GM18867 (cell line): ENCODE results near the gene OR4D6.
"Not testable (repeated sequence)": the region's sequence is repeated elsewhere in the genome, so short reads cannot be mapped to it uniquely, and the experiment has no call there.

ENCODE experiments used
- ATAC-seq: cut with Tn5 transposase; IDR thresholded peaks from one replicate; pipeline ENCODE4 v1.9.1; 2021; ENCODE audit warnings: mild to moderate bottlenecking, moderate library complexity; ENCODE audit not compliant: unreplicated experiment

Gene OR4D6

GRCh38 chr11:59456661-59457060 lies at the start of gene OR4D6:
TSS of gene OR4D6 (plus strand) at chr11:59456961. CDS start at chr11:59456961, 0 bp downstream.
- ATAC-seq = no peak

GRCh38 chr11:59413646-59414045 lies 43.1 kb upstream of the OR4D6 start:
- ATAC-seq = no peak

- ATAC-seq = no peak
Measured at GRCh38 chr11:59415111-59415510, 41.6 kb upstream of the OR4D6 start.

- ATAC-seq = no peak
Measured at GRCh38 chr11:59416613-59417012, 40.1 kb upstream of the OR4D6 start.

DNA sequence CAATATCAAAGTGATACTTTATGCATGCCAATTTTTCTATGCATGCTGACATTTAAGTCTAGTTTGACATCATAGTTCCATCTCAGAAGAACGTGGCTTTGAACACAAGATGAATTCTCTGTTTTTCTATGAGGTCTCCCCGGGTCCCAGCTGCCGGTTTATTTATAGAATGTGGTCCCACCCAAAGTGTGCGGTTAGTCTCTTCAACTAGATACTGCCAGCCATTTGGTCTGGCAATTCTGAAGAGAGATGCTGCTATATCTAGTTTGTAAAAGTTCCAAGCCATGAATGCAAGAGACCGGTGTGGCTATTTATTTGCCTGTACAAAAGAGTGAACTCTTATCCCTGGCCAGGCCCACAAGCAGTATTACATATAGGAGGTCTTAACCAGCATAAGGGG lies 39.7 kb upstream of the OR4D6 start:
- ATAC-seq = no peak

DNA sequence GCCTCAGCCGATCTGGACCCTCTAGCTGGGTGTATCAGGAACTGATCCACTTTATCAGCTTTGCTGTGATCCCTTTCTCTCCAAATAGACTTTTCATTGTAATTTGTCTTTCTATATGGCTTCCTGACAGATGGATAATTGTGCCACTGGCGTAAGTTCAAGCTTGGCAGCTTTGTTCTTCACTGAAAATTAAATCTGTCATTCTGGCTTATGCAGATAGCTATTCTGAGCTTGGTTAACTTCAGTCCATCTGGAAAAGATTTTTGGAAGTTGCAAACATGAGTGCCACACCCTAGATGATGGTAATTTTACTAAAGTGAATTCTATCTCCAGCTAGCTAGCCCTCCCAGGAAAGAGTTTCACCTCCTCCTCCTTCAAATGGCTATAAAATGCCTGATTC lies 38.6 kb upstream of the OR4D6 start:
- no peak for ATAC-seq

GRCh38 chr11:59423835-59424234 lies 32.9 kb upstream of the OR4D6 start:
- no peak for ATAC-seq

- ATAC-seq = no peak
Measured at GRCh38 chr11:59425131-59425530, 31.6 kb upstream of the OR4D6 start.

GRCh38 chr11:59426361-59427067 lies 30.2 kb upstream of the OR4D6 start, which contains the start of gene OR5A2:
TSS of gene OR5A2 (minus strand) at chr11:59426413. CDS start at chr11:59422953, 3,460 bp downstream.
- ATAC-seq = no peak

- no peak for ATAC-seq
Measured at GRCh38 chr11:59427068-59427382, 29.7 kb upstream of the OR4D6 start.

GRCh38 chr11:59429924-59430516 lies 26.7 kb upstream of the OR4D6 start:
- peak; percentile 82 for ATAC-seq

DNA sequence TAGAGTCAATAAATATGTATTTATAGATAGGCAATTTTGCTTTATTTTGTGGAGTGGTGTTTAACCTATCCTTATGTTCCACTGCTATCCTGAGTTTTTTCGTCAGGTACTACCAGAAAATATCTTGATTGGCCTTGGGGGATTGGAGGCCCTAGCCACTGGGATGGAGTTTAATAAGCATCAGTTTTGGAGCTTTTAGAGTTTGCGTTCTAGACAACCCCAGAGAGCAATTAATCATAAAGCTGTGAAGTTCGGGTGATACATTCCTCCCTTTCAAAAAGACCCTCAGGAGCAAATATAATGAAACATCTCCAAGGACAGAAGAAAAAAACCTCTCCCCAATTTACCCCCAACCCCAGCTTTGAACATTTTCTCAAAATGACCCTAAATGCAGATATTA lies 20.6 kb upstream of the OR4D6 start, which contains the start of gene OR5A1:
TSS of gene OR5A1 (plus strand) at position 301 of the 400 bp plus-strand sequence. CDS start 6,700 bp downstream, outside the sequence.
- ATAC-seq = no peak

DNA sequence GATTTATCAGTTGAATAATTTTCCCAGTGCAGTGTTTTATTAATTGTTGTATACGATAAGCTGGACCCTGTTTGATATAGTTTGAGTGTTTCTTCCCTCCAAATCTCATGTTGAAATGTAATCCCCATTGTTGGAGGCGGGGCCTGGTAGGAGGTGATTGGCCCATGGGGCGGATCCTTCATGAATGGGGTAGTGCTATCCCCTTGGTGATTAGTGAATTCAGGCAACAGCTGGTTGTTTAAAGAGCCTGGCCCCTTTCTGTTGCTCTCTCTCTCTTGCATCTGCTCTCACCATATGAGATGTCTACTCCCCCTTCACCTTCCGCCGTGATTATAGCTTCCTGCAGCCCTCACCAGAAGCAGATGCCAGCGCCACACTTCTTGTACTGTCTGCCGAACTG lies 19.0 kb upstream of the OR4D6 start:
- no peak for ATAC-seq

- ATAC-seq = not testable (repeated sequence)
Measured at GRCh38 chr11:59445624-59446023, 11.1 kb upstream of the OR4D6 start.

DNA sequence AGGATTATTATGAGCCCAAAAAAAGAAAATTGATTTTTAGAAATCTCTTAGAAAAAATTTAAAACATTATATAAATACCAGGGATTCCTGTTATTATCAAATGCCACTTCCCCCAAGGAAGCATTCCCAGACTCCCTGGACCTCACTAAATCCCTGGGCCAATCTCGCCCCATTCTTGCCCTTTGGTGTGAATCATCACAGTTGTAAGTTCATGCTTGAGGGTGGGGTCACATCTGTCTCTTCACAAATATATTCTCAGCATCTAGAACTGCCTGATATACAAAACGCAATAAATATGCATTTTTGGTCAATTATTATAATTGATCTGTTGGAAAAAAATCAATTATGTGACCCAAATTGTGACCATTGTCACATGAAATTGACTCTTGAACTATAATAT lies 8.3 kb upstream of the OR4D6 start:
- ATAC-seq = no peak

DNA sequence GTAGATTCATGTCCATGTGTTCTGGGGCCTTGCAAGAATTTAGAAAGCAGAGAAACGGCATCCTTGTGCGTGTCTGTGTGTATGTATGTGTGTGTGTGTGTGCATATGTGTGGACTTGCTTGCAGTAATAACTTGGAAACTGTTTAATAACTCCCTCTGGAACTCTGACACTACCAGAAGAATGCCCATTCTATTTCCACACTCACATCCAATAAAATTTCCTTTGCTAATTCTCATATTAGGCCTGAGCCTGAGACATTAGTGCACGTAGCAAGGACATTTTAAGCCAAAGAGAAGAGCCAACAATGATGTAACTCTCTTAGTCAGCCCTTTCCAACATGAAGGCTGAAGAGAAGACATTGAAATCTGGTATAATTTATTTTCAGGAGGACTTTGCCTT lies 3.2 kb downstream of the OR4D6 start:
- no peak for ATAC-seq

GRCh38 chr11:59463190-59463641 lies 6.5 kb downstream of the OR4D6 start:
- ATAC-seq = no peak

DNA sequence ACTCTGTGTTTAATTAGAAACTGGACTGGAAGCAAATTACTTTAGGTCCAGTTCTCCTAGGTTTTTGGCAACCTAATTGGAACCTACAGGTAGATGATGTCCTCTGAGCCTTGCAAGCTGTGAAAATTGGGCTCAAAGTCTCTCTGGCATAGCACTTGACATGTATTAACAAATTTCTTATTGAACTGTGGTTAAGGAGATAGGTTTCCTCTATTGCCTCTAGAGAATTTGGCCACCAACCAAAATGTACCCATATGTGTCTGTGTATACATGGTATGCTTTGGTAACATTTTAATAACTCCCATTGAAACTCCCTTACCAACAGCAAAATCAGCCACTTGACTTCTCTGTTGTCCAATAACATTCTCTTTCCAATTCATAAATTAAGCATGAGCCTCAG lies 16.3 kb downstream of the OR4D6 start, which contains the start of gene OR4D10:
TSS of gene OR4D10 (plus strand) at position 301 of the 400 bp plus-strand sequence. CDS start 4,115 bp downstream, outside the sequence.
- ATAC-seq = no peak

DNA sequence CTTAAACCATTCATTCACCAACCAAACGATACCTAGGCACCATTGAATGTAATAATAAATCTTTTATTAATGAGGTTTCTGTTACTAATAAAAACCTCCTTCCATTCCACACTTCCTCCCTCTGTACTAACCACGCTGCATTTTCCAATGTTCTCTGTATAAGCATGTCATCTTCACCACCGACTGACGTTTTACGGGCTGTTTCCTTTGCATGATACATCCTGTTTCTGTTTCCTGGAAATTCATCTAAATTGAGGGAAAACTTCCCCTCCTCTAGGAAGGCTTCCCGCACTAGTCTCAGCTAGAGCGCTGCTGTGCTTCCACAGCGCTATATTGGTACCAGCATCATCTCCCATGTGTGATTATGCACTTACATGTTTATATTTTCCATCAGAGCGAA lies 18.4 kb downstream of the OR4D6 start:
- ATAC-seq = no peak

DNA sequence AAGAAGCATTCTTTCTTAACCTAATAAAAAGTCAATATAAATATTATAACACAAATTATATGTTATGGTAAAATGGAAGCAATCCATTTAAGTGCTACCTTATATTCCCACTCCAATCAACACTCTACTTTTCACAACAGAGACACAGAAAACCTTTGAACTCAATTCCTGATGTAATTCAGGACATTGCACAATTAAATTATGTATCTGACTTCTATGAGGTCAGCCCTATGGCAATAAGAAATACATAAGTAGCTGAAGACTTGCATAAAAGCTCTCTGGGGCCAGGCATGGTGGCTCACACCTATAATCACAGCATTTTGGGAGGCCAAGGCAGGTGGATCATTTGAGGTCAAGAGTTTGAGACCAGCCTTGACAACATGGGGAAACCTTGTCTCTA lies 23.1 kb downstream of the OR4D6 start:
- ATAC-seq = no peak

- no peak for ATAC-seq
Measured at GRCh38 chr11:59480359-59480758, 23.6 kb downstream of the OR4D6 start.

DNA sequence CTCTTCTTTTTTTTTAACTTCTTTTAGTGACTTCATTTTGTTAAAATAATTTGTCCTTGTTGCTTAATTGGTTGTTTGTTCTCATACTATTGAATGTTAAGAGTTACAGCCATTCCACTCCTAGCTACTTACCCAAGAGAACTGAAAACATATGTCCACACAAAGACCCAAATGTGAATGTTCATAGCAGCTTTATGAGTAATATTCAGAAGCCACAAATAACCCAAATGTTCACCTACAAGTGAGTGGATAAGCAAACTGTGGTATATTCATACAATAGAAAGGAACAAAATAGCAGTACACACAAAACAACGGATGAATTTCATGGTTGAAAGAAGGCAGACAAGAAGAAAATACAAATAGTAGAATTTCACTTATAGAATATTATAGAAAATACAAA lies 45.2 kb downstream of the OR4D6 start:
- peak; percentile 75 for ATAC-seq
